Parathyroid adenoma (tissue), 2 donors: ENCODE data around the gene CAMTA1.

ENCODE experiments used
- H2AFZ ChIP-seq: fragments of 300-600 bp; sonication (generic); one replicate; pipeline ENCODE4 v1.7.0; 2017; ENCODE audit warnings: antibody characterized with exemption, mild to moderate bottlenecking
- H3K27ac ChIP-seq: fragments of 300-600 bp; sonication (generic); one replicate; pipeline ENCODE4 v1.7.0; 2017
- H3K27me3 ChIP-seq: fragments of 300-600 bp; sonication (generic); one replicate; pipeline ENCODE4 v1.7.0; 2017; ENCODE audit warnings: low read length; ENCODE audit not compliant: control insufficient read depth, insufficient read depth
- H3K36me3 ChIP-seq: fragments of 300-600 bp; sonication (generic); one replicate; pipeline ENCODE4 v1.7.0; 2017; ENCODE audit warnings: low read length; ENCODE audit not compliant: control insufficient read depth, insufficient read depth
- H3K4me1 ChIP-seq: fragments of 300-600 bp; sonication (generic); one replicate; pipeline ENCODE4 v1.7.0; 2017; ENCODE audit warnings: control low read depth
- H3K4me2 ChIP-seq: fragments of 300-600 bp; sonication (generic); one replicate; pipeline ENCODE4 v1.7.0; 2017; ENCODE audit warnings: low read length
- H3K4me3 ChIP-seq: fragments of 300-600 bp; sonication (generic); one replicate; pipeline ENCODE4 v1.7.0; 2017; ENCODE audit warnings: low read depth, low read length
- H3K79me2 ChIP-seq: fragments of 300-600 bp; sonication (generic); one replicate; pipeline ENCODE4 v1.7.0; 2017; ENCODE audit warnings: control low read depth
- H3K9ac ChIP-seq: fragments of 300-600 bp; sonication (generic); one replicate; pipeline ENCODE4 v1.7.0; 2017; ENCODE audit warnings: mild to moderate bottlenecking
- H3K9me3 ChIP-seq: fragments of 300-600 bp; sonication (generic); one replicate; pipeline ENCODE4 v1.7.0; 2017; ENCODE audit warnings: low read length; ENCODE audit not compliant: control insufficient read depth
- TF ChIP-seq, protein P1 (sequence below): fragments of 300-600 bp; sonication (generic); IDR thresholded peaks from one replicate; pipeline ENCODE4 v1.7.0; 2017; ENCODE audit warnings: antibody characterized with exemption, mild to moderate bottlenecking
- donor health status: primary hyperparathyroidism.

The CAMTA1 gene

DNA sequence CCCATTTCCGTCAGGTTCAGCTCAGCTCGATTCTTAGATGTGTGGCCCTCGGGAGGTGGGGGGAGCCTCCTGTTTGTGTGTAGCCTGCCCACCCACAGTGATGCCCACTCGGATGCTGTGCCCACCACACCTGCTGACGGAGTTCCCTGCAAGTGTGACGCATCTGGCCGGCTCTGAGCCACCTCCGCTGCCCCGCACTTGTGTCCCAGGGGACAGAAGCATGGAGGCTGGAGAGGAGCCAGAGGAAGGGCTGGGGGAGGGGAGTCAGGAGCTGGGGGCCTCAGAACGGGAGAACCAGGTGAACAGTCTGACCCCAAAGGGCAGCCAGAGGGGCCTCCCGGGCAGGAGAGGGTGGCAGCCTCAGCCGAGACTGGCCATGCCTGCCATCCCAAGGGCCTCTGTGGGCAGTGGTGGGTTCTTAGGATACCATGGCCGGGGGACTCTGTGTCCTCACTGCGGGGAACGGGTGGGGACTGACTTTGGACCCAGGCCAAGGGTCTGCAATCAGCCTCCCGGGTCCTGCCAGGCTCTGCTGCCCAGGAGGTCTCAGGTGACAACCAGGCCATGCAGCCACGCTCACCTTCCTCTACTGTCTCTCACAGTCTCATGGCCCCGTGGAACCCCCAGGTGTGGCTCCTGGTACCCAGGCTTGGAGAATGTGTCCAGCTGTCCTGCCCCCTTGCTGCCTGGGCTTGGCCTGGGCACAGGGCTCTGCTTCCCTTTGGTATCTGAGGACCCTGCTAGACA, 718.6 kb downstream of the CAMTA1 start:
- Histone ChIP-seq H2AFZ (no peak overlapping the region), H3K36me3 (no peaks in the 10 kb centered on the region), H3K4me2 (no peak overlapping the region), H3K9me3 (no peaks in the 10 kb centered on the region), H3K27me3 (no peaks in the 10 kb centered on the region), H3K9ac (no peak overlapping the region), H3K27ac (no peak overlapping the region), H3K4me3 (no peak overlapping the region), H3K4me1 (no peaks in the 10 kb centered on the region), H3K79me2 (no peaks in the 10 kb centered on the region)
- TF ChIP-seq, protein P1, sequence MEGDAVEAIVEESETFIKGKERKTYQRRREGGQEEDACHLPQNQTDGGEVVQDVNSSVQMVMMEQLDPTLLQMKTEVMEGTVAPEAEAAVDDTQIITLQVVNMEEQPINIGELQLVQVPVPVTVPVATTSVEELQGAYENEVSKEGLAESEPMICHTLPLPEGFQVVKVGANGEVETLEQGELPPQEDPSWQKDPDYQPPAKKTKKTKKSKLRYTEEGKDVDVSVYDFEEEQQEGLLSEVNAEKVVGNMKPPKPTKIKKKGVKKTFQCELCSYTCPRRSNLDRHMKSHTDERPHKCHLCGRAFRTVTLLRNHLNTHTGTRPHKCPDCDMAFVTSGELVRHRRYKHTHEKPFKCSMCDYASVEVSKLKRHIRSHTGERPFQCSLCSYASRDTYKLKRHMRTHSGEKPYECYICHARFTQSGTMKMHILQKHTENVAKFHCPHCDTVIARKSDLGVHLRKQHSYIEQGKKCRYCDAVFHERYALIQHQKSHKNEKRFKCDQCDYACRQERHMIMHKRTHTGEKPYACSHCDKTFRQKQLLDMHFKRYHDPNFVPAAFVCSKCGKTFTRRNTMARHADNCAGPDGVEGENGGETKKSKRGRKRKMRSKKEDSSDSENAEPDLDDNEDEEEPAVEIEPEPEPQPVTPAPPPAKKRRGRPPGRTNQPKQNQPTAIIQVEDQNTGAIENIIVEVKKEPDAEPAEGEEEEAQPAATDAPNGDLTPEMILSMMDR: no peak

DNA sequence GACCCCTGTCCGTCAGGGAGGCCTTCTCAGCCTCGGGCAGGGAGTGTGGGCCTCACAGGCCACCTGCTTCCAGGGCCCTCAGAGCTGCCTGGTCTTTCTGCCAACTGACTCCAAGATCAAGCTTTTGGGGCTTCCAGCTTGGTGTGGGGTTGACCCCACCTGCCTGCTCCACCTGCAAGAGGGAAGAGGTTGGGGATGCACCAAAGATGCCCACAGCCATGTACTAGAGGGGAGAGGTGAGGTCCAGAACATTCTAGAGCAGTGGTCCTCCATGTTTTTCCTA, 719.1 kb downstream of the CAMTA1 start:
- H3K4me2 ChIP-seq: no peak overlapping the region
- no peak overlapping the region for H2AFZ ChIP-seq
- no peaks in the 10 kb centered on the region for H3K27me3 ChIP-seq
- no peaks in the 10 kb centered on the region for H3K4me1 ChIP-seq
- no peak overlapping the region for H3K4me3 ChIP-seq
- no peaks in the 10 kb centered on the region for H3K36me3 ChIP-seq
- H3K9ac ChIP-seq: no peak overlapping the region
- TF ChIP-seq, protein P1: no peak
- H3K27ac ChIP-seq: no peak overlapping the region
- no peaks in the 10 kb centered on the region for H3K79me2 ChIP-seq
- H3K9me3 ChIP-seq: no peaks in the 10 kb centered on the region

DNA sequence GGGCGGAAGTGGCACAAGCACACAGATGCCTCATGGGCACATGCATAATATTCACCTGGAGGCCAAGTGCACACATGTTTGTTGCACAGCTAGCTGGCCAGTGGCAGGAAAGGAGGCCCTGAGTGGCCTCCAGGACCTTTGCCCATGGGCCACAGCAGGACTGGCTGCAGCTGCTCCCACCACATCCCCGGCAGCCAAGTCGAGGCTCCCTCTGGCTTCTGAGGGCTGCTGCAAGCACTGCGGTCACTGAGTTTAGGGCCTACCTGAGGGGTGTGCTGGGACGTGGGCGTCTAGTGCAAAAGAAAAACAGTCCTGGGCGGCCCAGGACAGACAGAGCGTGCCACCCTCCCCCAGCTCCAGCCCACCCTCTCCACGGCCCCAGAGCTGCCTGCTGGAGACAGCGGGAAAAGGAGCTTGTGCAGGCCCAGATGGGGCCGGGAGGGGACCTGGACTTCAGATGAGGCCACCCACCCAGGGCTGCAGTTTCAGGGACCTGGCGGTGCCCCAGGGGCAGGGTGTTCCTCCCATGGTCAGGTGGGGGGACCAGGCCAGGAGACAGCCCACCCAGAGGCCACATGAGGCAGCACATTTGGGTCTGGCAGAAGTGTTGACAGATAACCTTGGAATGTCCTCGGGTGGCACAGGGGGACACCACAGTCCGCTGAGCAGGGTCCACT, 720.0 kb downstream of the CAMTA1 start:
- H3K9me3 ChIP-seq: no peaks in the 10 kb centered on the region
- TF ChIP-seq, protein P1: no peak
- H3K4me3 ChIP-seq: no peak overlapping the region
- no peaks in the 10 kb centered on the region for H3K4me1 ChIP-seq
- H3K36me3 ChIP-seq: no peaks in the 10 kb centered on the region
- no peak overlapping the region for H3K27ac ChIP-seq
- no peak overlapping the region for H2AFZ ChIP-seq
- H3K4me2 ChIP-seq: no peak overlapping the region
- H3K79me2 ChIP-seq: no peaks in the 10 kb centered on the region
- H3K27me3 ChIP-seq: no peaks in the 10 kb centered on the region
- H3K9ac ChIP-seq: no peak overlapping the region

DNA sequence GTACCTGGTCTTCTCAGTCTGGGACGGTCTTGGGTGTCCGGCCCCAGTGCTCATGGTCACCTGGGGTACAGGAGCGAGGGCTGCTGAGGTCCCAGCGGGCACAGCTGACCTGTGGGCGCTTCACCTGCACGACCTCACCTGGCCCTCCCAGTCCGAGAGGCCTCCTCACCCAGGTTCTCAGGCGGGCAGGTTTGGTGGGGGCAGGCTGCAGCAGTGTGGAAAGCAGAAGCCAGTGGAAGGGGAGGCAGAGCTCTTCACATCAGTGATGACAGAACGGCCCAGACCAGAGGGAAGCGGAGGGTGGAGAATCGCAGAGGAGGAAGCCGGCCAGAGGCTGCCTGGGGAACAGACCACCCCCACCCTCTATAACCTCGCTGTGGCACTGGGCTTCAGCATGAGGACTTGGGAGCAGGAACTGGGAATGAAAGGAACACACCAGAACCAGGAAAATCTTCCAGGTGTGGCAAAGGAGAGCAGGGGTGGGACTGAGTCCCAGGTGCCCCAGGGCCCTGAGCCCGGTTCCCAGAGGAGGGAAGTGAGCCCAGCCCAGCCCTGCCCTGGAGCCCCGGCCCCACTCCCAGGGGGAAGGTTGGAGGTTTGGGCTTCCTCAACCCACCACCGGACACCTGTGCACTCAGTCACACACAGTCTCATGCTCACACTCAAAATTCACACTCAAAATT, 720.7 kb downstream of the CAMTA1 start:
- Histone ChIP-seq H3K9ac (no peak overlapping the region), H3K79me2 (no peaks in the 10 kb centered on the region), H3K27me3 (no peaks in the 10 kb centered on the region), H3K4me2 (no peak overlapping the region), H3K27ac (no peak overlapping the region), H3K36me3 (no peaks in the 10 kb centered on the region), H3K4me1 (no peaks in the 10 kb centered on the region), H3K9me3 (no peaks in the 10 kb centered on the region), H3K4me3 (no peak overlapping the region), H2AFZ (no peak overlapping the region)
- TF ChIP-seq, protein P1: no peak
